GM21786 (cell line): ENCODE data around the gene CAND2.
"Not testable (repeated sequence)": the region's sequence is repeated elsewhere in the genome, so short reads cannot be mapped to it uniquely, and the experiment has no call there.

Source experiments
- ATAC-seq: cut with Tn5 transposase; IDR thresholded peaks from one replicate; pipeline ENCODE4 v1.9.1; 2021; ENCODE audit not compliant: unreplicated experiment

Gene CAND2

GRCh38 chr3:12828751-12829150 is 32.3 kb downstream of the CAND2 start:
- no peak for ATAC-seq

- ATAC-seq, result no peak
These were observed 32.9 kb downstream of the CAND2 start for GRCh38 chr3:12829404-12829803.

- no peak for ATAC-seq
These were observed 33.7 kb downstream of the CAND2 start for GRCh38 chr3:12829886-12830784.

GRCh38 chr3:12830785-12831156 is 34.3 kb downstream of the CAND2 start:
- ATAC-seq, result no peak

DNA sequence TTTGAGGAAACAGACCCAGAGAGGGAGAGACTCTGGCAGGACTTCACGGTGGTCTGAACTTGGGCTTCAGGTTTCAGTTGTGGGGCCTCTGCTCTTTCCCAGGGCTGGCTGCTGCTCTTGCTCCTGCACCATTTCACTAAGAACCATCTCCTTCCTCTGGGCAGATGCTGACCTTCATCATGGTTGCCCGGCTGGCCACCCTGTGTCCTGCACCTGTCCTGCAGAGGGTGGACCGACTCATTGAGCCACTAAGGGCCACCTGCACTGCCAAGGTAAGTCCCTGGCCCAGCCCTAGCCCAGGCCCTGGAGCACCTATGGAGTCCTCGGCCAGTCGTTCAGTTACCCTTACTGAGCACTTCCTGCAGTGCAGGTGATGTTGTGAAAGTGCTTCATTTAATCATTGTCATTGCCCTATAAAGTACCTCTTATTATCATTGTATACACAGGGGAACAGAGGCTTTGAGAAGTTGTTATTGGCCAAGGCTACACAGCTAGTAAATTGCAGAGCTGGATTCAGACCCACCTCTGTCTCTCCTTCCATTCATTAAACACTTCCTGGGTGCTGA is 34.9 kb downstream of the CAND2 start:
- no peak for ATAC-seq

DNA sequence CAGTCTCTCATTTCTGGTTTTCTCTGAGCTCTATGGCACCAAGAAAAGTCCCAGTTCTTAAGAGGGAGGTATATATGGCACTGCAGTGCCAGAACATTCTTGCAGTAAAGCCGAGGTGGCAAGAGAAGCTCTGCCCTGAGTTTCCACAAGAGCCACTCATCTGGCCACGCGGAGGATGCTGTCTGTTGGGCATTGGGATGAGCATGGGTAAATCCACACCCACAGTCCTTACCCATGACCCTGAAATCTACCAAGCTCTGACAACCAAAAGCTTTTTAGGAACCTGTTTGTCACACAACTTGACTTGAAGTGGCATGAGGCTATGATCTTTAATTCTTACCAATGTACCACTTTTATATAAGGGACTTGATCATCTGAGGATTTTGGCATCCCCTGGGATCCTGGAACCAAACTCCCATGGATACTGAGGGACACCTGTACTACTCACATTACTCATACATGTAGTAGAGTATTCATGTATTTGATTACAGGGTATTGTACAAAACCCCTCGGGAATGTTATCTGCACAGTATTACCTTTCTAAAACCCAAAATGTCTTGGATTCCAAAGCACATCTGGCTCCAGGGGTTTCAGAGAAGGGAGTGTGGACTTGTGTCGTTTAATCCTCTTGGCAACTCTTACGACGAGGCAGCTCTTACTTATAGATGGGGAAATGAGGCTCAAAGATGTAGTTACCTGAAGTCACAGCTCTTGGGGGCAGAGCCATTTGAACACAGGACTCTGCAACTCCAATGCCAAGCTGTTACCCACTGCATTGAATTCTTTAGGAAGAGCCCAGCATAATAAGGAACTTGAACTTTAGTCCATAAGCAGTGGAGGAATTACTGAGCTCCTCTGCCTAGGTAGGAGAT is 36.1 kb downstream of the CAND2 start:
- ATAC-seq, result no peak

DNA sequence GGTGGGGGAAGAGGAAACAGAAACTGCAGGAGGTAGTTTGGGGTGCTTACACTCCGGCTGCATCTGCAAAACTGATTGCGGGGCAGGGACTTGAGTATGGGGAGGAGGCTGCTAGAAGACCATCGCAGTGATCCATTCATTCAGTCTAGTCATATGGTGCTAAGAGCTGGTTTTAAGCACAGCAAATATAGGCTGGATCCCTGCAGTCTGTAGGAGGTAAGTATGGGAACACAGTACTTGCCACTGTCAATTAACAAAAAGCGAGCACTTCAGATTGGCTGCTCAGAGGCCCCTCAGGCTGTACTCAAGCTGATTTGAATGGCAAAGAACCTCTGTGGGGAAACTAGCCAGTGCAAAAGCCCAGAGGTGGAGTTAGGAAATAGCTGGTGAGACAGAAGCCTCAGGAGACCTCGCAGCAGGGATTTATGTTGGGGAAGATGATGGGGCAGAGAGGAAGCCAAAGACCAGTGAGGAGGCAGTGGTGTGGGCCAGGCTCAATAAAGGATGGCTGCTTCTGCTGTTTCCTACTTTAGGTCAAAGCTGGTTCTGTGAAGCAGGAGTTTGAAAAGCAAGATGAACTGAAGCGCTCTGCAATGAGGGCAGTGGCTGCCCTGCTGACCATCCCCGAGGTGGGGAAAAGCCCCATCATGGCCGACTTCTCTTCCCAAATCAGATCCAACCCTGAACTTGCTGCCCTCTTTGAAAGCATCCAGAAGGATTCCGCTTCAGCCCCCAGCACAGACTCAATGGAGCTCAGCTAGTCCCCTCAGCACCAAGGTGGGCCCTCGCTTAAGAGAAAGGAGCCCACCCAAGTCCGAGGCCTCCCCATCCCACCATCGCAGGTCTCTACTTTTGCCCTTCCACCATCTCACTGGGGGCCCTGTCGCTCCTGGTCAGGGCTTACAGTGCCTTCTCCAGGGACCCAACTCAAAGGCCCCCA is 37.0 kb downstream of the CAND2 start:
- ATAC-seq, result no peak

DNA sequence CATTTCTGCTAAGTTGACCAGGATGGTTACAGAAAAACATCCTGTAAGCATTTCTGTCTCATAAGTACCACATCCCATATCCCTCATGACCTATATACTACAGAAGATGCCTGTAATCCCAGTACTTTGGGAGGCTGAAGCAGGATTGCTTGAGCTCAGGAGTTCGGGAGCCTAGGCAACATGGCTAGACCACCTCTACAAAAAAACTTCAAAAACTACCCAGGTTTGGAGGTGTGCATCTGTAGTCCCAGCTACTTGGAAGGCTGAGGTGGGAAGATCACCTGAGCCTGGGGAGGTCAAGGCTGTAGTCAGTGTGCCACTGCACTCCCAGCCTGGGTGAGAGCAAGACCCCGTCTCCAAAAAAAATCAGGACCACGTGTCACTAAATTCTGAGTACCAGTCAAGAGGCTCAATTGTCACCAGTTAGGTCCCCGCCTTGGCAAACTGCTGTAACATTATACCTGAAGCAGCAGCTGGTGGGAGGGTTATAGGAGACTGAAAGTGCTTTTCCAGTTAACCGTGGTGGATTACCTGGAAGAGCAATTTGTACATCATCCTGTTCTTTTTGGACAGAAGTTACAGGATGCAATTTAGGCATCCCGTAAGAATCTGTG is 38.7 kb downstream of the CAND2 start:
- ATAC-seq, result no peak

GRCh38 chr3:12837295-12837986 is 41.0 kb downstream of the CAND2 start:
- no peak for ATAC-seq

GRCh38 chr3:12838179-12838965 is 41.9 kb downstream of the CAND2 start:
- ATAC-seq, result no peak

DNA sequence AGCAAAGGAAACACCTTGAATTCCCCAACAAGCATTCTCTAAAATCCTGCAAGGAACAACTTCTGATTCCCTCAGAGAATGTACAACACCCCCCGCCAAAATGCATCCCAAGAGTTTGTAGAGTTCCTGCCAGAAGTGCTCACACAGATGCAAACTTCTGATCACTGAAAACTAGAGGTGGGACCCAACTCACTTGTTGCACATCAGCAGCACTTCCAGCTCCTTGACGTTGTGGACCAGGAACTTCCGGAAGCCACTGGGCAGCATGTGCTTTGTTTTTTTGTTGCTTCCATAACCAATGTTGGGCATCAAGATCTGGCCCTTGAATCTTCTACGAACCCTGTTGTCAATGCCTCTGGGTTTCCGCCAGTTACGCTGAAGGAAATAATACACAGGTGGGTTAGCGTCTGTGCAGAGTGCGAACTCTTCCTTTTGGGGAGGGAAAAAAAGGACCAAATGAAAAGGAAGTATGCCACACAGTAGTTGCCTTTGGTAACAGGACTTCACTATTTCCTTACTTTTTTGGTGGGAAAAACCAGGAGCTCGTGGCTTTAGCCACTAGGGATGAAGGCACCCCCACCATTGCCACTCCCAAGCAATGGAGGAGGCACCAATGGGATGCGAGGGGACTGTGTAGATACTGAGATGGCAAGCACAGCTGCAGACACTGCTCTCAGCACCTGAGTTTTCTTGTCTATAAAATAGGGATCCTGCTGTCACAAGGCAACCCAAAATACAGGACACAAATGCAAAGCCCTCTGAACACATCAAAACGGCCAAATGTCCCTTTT is 42.9 kb downstream of the CAND2 start:
- ATAC-seq, result no peak

DNA sequence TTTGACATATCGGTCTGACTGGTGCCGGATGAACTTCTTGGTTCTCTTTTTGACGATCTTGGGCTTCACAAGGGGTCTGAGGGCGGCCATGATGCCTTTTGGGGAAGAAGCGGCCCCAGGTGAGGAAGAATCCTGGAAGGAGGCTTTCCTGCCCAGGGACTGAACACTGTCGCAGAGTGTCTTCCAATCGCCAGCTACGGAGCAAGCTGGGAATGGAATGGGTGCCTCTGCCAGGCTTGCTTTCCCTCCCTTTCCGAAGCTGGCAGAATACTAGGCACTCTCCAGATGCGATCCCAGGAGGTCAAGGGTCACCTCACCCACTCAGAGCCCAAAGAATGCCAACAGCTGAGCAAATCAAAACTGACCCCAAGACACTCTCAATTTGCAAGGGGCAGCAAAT is 43.7 kb downstream of the CAND2 start:
- ATAC-seq, result not testable (repeated sequence)

GRCh38 chr3:12840591-12841148 is 44.2 kb downstream of the CAND2 start:
- peak; percentile 28 for ATAC-seq

DNA sequence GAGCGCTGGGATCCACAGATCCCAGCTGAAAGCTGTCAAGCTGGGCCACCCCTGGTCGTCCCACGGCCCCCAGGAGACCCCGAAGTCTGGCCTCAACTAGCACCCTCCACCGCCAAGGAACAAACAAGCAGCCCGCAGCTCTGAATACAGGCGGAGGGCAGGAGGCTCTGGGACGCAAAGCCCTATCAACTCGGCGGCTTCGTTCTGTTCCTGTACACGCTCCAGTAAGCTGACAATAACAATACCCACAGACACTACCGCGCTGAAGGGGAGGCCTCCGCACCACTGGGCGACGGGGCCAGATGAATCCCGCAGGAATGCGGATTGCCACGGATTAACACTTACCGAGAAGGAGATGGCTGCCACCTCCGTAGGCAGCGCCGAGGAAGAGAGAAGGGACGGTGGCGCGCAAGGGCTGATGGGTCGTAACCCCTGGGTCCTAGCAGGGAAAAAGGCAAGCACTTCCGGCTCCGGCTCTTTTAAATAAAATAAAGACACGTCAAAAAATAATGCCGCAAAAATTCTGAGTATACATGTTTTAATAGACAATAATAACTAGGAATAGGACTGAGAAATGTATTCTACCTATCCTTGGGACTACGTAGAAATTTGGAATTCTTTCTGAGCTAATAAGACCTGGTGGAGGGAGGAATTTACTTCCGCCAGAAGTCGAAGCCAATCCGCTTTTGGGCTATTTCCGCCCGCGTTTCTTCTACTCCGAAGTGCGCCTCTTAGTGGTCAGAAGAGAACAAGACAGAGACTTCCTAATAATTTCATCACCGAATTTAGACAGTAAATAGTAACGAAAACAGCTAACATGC is 44.9 kb downstream of the CAND2 start, which contains the start of gene RPL32:
Gene RPL32, minus strand, starts transcription at position 417 of the 821 bp plus-strand sequence. CDS start 1,328 bp downstream, outside the sequence.
- ATAC-seq, result peak; percentile 85

GRCh38 chr3:12841970-12842328 is 45.5 kb downstream of the CAND2 start:
- no peak for ATAC-seq

DNA sequence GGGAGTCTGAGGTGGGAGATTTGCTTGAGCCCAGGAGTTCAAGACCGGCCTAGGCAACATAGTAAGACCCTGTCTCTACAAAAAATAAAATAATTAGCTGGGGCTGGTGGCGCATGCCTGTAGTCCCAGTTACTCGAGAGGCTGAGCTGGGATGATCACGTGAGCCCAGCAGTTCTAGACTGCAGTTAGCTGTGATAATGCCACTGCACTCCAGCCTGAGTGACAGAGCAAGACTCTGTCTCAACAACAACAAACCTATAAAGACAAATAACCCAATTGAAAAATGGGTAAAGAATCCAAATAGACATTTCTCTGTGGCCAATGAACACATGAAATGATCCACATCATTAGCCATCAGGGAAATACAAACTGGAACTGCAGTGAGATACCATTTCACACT is 46.0 kb downstream of the CAND2 start:
- no peak for ATAC-seq

GRCh38 chr3:12845811-12846210 is 49.3 kb downstream of the CAND2 start:
- no peak for ATAC-seq
